GM06990 (cell line): ENCODE results near the gene MED4.

Experiments used
- DNase-seq: peaks from one replicate; pipeline ENCODE4 v3.0.0-alpha.2; 2011; ENCODE audit not compliant: insufficient read length; ENCODE audit errors: extremely low read depth
- H3K27me3 ChIP-seq: replicated peaks from 2 replicates; pipeline ENCODE4 v1.6.0; 2011; ENCODE audit warnings: low read length; ENCODE audit not compliant: control insufficient read depth, insufficient read depth
- H3K36me3 ChIP-seq: 2 replicates; pipeline ENCODE4 v1.5.1; 2011; ENCODE audit warnings: low read length; ENCODE audit not compliant: control insufficient read depth, insufficient read depth
- H3K4me3 ChIP-seq: replicated peaks from 2 replicates; pipeline ENCODE4 v1.5.1; 2011; ENCODE audit warnings: low read depth, mild to moderate bottlenecking, control low read depth, low read length
- CTCF ChIP-seq: IDR thresholded peaks from 2 replicates; pipeline ENCODE4 v1.5.1; 2011; ENCODE audit warnings: low read length, control low read depth, mild to moderate bottlenecking, inconsistent platforms; ENCODE audit not compliant: insufficient read depth, poor library complexity, severe bottlenecking

Gene MED4

DNA sequence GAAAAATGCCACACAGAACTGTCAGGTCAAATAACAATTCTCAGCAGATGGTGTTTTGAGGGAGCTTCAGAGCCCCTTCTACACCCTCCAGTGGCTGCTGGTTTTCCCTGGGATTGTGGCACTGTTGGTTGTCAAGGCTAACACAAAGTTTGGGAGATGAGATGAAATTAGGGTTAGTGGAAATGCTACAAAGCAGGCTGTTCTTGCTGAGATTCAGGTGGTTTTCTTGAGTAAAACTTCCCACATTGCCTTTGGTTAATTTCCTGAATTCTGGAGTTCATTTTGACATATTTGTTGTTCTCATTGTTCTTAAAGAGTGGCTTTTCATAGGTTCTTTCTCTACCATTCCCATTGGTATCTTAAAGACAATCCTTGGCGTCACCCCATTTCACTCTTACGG is 22.1 kb downstream of the MED4 start:
- Histone ChIP-seq H3K4me3 (no peak overlapping the region), H3K27me3 (no peaks in the 10 kb centered on the region), H3K36me3 (peaks cover 22% of the 10 kb centered on the region)
- no peak for TF ChIP-seq CTCF
- DNase-seq = no peak

DNA sequence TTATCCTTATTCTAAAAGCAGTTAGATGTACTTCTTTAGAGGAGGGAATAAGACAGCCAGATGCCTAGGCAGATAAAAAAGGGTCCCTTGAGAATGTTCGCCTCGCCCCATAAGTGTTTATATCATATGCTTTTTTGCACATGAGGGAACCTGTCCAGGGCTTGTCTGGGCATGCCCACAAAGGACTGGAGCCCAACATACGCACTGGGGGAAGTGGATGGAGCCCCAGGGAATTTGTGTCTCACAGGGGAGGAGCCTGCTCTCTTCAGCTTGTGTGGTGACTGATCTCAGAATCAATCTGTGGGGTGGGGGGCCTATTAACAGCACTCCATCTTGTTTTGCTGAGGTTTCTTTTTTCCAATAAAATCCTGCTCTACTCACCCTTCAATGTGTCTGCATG is 22.6 kb downstream of the MED4 start:
- DNase-seq = no peak
- TF ChIP-seq CTCF = no peak

GRCh38 chr13:48070942-48071341 is 24.0 kb downstream of the MED4 start:
- no peak for TF ChIP-seq CTCF
- H3K36me3 ChIP-seq = peaks cover 22% of the 10 kb centered on the region

More for the DNA sequence above, 22.6 kb downstream of the MED4 start:
- H3K36me3 ChIP-seq = peaks cover 22% of the 10 kb centered on the region
- H3K27me3 ChIP-seq = no peaks in the 10 kb centered on the region
- H3K4me3 ChIP-seq = no peak overlapping the region

GRCh38 chr13:48069573-48069972 is 25.3 kb downstream of the MED4 start:
- DNase-seq = no peak
- Histone ChIP-seq H3K4me3 (no peak overlapping the region), H3K36me3 (peaks cover 18% of the 10 kb centered on the region), H3K27me3 (no peaks in the 10 kb centered on the region)
- TF ChIP-seq CTCF = no peak

More at GRCh38 chr13:48070942-48071341, 24.0 kb downstream of the MED4 start:
- Histone ChIP-seq H3K4me3 (no peak overlapping the region), H3K27me3 (no peaks in the 10 kb centered on the region)
- DNase-seq = no peak

- no peaks in the 10 kb centered on the region for H3K27me3 ChIP-seq
- DNase-seq = no peak
- no peak for TF ChIP-seq CTCF
- H3K36me3 ChIP-seq = peaks cover 17% of the 10 kb centered on the region
- no peak overlapping the region for H3K4me3 ChIP-seq
Measured at GRCh38 chr13:48068952-48069351, 26.0 kb downstream of the MED4 start.

GRCh38 chr13:48068036-48068435 is 26.9 kb downstream of the MED4 start:
- Histone ChIP-seq H3K36me3 (peaks cover 13% of the 10 kb centered on the region), H3K4me3 (no peak overlapping the region), H3K27me3 (no peaks in the 10 kb centered on the region)
- DNase-seq = no peak
- peak; percentile 35 for TF ChIP-seq CTCF
